Astrocyte of the cerebellum (primary cell): ENCODE data around the gene SH3BP5.

Experiments
- DNase-seq: peaks from one replicate; pipeline ENCODE4 v3.0.0-alpha.2; 2011; ENCODE audit warnings: low read depth
- H3K4me3 ChIP-seq: 2 replicates; pipeline ENCODE4 v1.5.1; 2011; ENCODE audit warnings: mild to moderate bottlenecking, low read depth, low read length, moderate library complexity
- CTCF ChIP-seq: IDR thresholded peaks from 2 replicates; pipeline ENCODE4 v1.5.1; 2012; ENCODE audit warnings: low read length, low read depth, moderate library complexity, mild to moderate bottlenecking; ENCODE audit errors: missing control alignments
- in situ Hi-C: cut with HindIII; loops from 2 replicates; pipeline ENCODE4 v1.10.0; 2017; ENCODE audit warnings: low sequenced_read_pairs

SH3BP5 gene

GRCh38 chr3:15319136-15319535, 13.2 kb downstream of the SH3BP5 start:
- DNase-seq: no peak
- no peak overlapping the region for H3K4me3 ChIP-seq
- in situ Hi-C loops: no loop called here
- no peak for TF ChIP-seq CTCF

- DNase-seq: no peak
- no peak overlapping the region for H3K4me3 ChIP-seq
- in situ Hi-C loops: no loop called here
- TF ChIP-seq CTCF: no peak
Measured at GRCh38 chr3:15318661-15319060, 13.7 kb downstream of the SH3BP5 start.

GRCh38 chr3:15316998-15317435, 15.4 kb downstream of the SH3BP5 start:
- in situ Hi-C loops: no loop called here
- no peak for DNase-seq
- TF ChIP-seq CTCF: no peak
- H3K4me3 ChIP-seq: no peak overlapping the region

- no peak overlapping the region for H3K4me3 ChIP-seq
- DNase-seq: no peak
- TF ChIP-seq CTCF: no peak
- in situ Hi-C loops: no loop called here
Measured at GRCh38 chr3:15315003-15315402, 17.4 kb downstream of the SH3BP5 start.

GRCh38 chr3:15314276-15314675, 18.1 kb downstream of the SH3BP5 start:
- TF ChIP-seq CTCF: no peak
- no peak overlapping the region for H3K4me3 ChIP-seq
- in situ Hi-C loops: no loop called here
- DNase-seq: no peak

- TF ChIP-seq CTCF: no peak
- H3K4me3 ChIP-seq: no peak overlapping the region
- in situ Hi-C loops: no loop called here
- no peak for DNase-seq
Measured at GRCh38 chr3:15313461-15313860, 18.9 kb downstream of the SH3BP5 start.

GRCh38 chr3:15312550-15312949, 19.8 kb downstream of the SH3BP5 start:
- no peak for TF ChIP-seq CTCF
- H3K4me3 ChIP-seq: no peak overlapping the region
- in situ Hi-C loops: no loop called here
- DNase-seq: no peak
